A673 (cell line): ENCODE data around the gene AGA. TPM values are rescaled to one million over a fixed set of nuclear protein-coding genes. Genes with fewer than 3 reads are reported as not detected.
A peak's percentile ranks its signal among the peaks of the same experiment; 100 is the strongest.

Experiments
- BruUV-seq: library from RNA; stranded (reverse); fragments of 400-500 nt; replicated peaks from 2 replicates; lab custom pipeline; 2021; lab: Mats Ljungman, UMichigan
- CTCF ChIA-PET: fragments of 300-600 bp; sonication (Branson Sonifier 250); formaldehyde crosslinking; loops from one replicate; lab custom pipeline; 2022; ENCODE audit warnings: antibody characterized with exemption; lab: Charles Lee
- POLR2A ChIA-PET: fragments of 300-600 bp; sonication (Branson Sonifier 250); formaldehyde crosslinking; loops from one replicate; lab custom pipeline; 2022; ENCODE audit warnings: antibody characterized with exemption; ENCODE audit not compliant: low non-redundant PET; lab: Charles Lee
- DNase-seq: peaks from one replicate; pipeline ENCODE4 v3.0.0-alpha.2; 2015; ENCODE audit warnings: low spot score
- H3K27ac ChIP-seq: fragments of 200-600 bp; sonication (generic); 2 replicates; pipeline ENCODE4 v1.5.1; 2016; ENCODE audit warnings: mixed run types, low read depth, mild to moderate bottlenecking, mixed read lengths, antibody characterized with exemption, low read length; ENCODE audit not compliant: poor library complexity, severe bottlenecking
- H3K27me3 ChIP-seq: fragments of 200-600 bp; sonication (generic); replicated peaks from 2 replicates; pipeline ENCODE4 v1.6.1; 2017; ENCODE audit warnings: mixed run types, low read depth, mild to moderate bottlenecking, mixed read lengths, antibody characterized with exemption, low read length; ENCODE audit not compliant: insufficient read depth, poor library complexity
- H3K36me3 ChIP-seq: fragments of 200-600 bp; sonication (generic); 2 replicates; pipeline ENCODE4 v1.6.1; 2016; ENCODE audit warnings: mixed run types, mild to moderate bottlenecking, mixed read lengths, antibody characterized with exemption, low read length; ENCODE audit not compliant: insufficient read depth, poor library complexity, severe bottlenecking
- H3K4me1 ChIP-seq: fragments of 200-600 bp; sonication (generic); 2 replicates; pipeline ENCODE4 v1.6.1; 2017; ENCODE audit warnings: mixed run types, mild to moderate bottlenecking, mixed read lengths, antibody characterized with exemption, low read length; ENCODE audit not compliant: insufficient read depth, poor library complexity, severe bottlenecking
- H3K4me3 ChIP-seq: fragments of 200-600 bp; sonication (generic); 2 replicates; pipeline ENCODE4 v1.5.1; 2016; ENCODE audit warnings: low read depth, mixed run types, mild to moderate bottlenecking, mixed read lengths, low read length; ENCODE audit not compliant: poor library complexity, severe bottlenecking
- H3K9me3 ChIP-seq: fragments of 200-600 bp; sonication (generic); 2 replicates; pipeline ENCODE4 v1.6.1; 2016; ENCODE audit warnings: mixed run types, low read depth, mild to moderate bottlenecking, mixed read lengths, antibody characterized with exemption, low read length; ENCODE audit not compliant: poor library complexity, severe bottlenecking
- CTCF ChIP-seq: fragments of 300-800, 200-600 bp; sonication (generic); conservative IDR thresholded peaks from 2 replicates; pipeline ENCODE4 v1.5.1; 2017; ENCODE audit warnings: low read depth, mild to moderate bottlenecking, antibody characterized with exemption, low read length, moderate library complexity, mixed read lengths
- EZH2 ChIP-seq: fragments of 200-600 bp; sonication (generic); IDR thresholded peaks from 2 replicates; pipeline ENCODE4 v1.6.1; 2017; ENCODE audit warnings: borderline replicate concordance, low read depth, mild to moderate bottlenecking, mixed read lengths, antibody characterized with exemption, low read length; ENCODE audit not compliant: poor library complexity, severe bottlenecking
- intact Hi-C: fragments of 100-400 bp; cut with micrococcal nuclease; formaldehyde crosslinking; loops from one replicate; pipeline ENCODE4 v1.10.0; 2022; ENCODE audit not compliant: unreplicated experiment
- total RNA-seq: library from RNA; stranded (reverse); gene quantifications from 2 replicates; pipeline ENCODE4 v1.2.3, GENCODE V29; 2021

AGA gene
- total RNA-seq, 1 experiment from 2014 or later = 24.6 TPM

- Histone ChIP-seq H3K9me3 (no peaks in the 10 kb centered on the region), H3K27me3 (no peaks in the 10 kb centered on the region), H3K4me1 (no peaks in the 10 kb centered on the region), H3K27ac (no peak overlapping the region), H3K36me3 (no peaks in the 10 kb centered on the region), H3K4me3 (no peak overlapping the region)
- ChIA-PET POLR2A (no interaction called here), CTCF (no interaction called here)
- DNase-seq = peak; percentile 23
- BruUV-seq = no TSS peak
- intact Hi-C loops = no loop called here
- TF ChIP-seq EZH2 (no peak), CTCF (no peak)
Measured at GRCh38 chr4:177461606-177462005, 19.4 kb upstream of the AGA start.

GRCh38 chr4:177460460-177460859, 18.2 kb upstream of the AGA start:
- Histone ChIP-seq H3K27ac (no peak overlapping the region), H3K36me3 (no peaks in the 10 kb centered on the region), H3K4me1 (peaks cover 10% of the 10 kb centered on the region), H3K27me3 (no peaks in the 10 kb centered on the region), H3K4me3 (no peak overlapping the region), H3K9me3 (no peaks in the 10 kb centered on the region)
- CTCF ChIA-PET = no interaction called here
- TF ChIP-seq EZH2 (no peak), CTCF (no peak)
- POLR2A ChIA-PET = interaction anchor here (0.6 kb wide), 1 partner anchor 1667 kb away, joined by 3 read pairs; no protein-coding TSS in a partner anchor
- DNase-seq = no peak
- intact Hi-C loops = no loop called here
- BruUV-seq = no TSS peak

GRCh38 chr4:177455561-177455970, 13.3 kb upstream of the AGA start:
- peak; percentile 85 for DNase-seq
- H3K36me3 ChIP-seq = no peaks in the 10 kb centered on the region
- intact Hi-C loops = no loop called here
- ChIA-PET CTCF (no interaction called here), POLR2A (no interaction called here)
- BruUV-seq = no TSS peak
- no peaks in the 10 kb centered on the region for H3K27me3 ChIP-seq
- H3K9me3 ChIP-seq = no peaks in the 10 kb centered on the region
- H3K27ac ChIP-seq = no peak overlapping the region
- TF ChIP-seq EZH2 (no peak), CTCF (no peak)
- peaks cover 15% of the 10 kb centered on the region for H3K4me1 ChIP-seq
- H3K4me3 ChIP-seq = no peak overlapping the region
